ENCODE data around the gene CERS4. TPM values are rescaled to one million over a fixed set of nuclear protein-coding genes. Genes with fewer than 3 reads are reported as not detected.
A peak's percentile ranks its signal among the peaks of the same experiment; 100 is the strongest.

Gene CERS4
- total and polyA plus RNA-seq, 11 donors, result 11.1 to 37.7 (median 20.6) TPM

GRCh38 chr19:8185343-8186068 is 23.7 kb upstream of the CERS4 start:
- no peak for ATAC-seq
- intact Hi-C loops (cut with DNase I), result no loop called here
- no peak for TF ChIP-seq POLR2A (IDR thresholded peaks at IDR 0.05)
- TF ChIP-seq CTCF (IDR thresholded peaks at IDR 0.05), result no peak

GRCh38 chr19:8192221-8192820 is 16.8 kb upstream of the CERS4 start:
- H3K9me3 ChIP-seq, result no peaks in the 10 kb centered on the region
- peaks cover 0 to 33% (median 11%) of the 10 kb centered on the region in 12 donors for H3K4me1 ChIP-seq
- H3K36me3 ChIP-seq, result no peaks in the 10 kb centered on the region
- no peak overlapping the region for H3K4me3 ChIP-seq
- 69 to 77% (median 73%) methylated on average over 7 of the region's 7 CpGs for WGBS, 4 donors
- TF ChIP-seq CTCF (IDR thresholded peaks at IDR 0.05) (no peak), POLR2A (IDR thresholded peaks at IDR 0.05) (no peak)
- intact Hi-C loops (cut with DNase I), result no loop called here
- DNase-seq, result no peak
- peak overlapping the region in 1 of 12 donors; percentile 11 for H3K27ac ChIP-seq
- ATAC-seq, result no peak
- H3K27me3 ChIP-seq, result no peaks in the 10 kb centered on the region

More at GRCh38 chr19:8185343-8186068, 23.7 kb upstream of the CERS4 start:
- no peak for DNase-seq
- Histone ChIP-seq H3K4me3 (no peak overlapping the region), H3K36me3 (no peaks in the 10 kb centered on the region), H3K27ac (no peak overlapping the region), H3K4me1 (no peaks in the 10 kb centered on the region), H3K27me3 (no peaks in the 10 kb centered on the region), H3K9me3 (no peaks in the 10 kb centered on the region)
- 88 to 90% (median 89%) methylated on average over 5 of the region's 5 CpGs for WGBS, 4 donors

- Histone ChIP-seq H3K27ac (peak overlapping the region in 7 of 12 donors; percentile 40 to 91 (median 50)), H3K36me3 (no peaks in the 10 kb centered on the region), H3K9me3 (no peaks in the 10 kb centered on the region), H3K27me3 (no peaks in the 10 kb centered on the region), H3K4me3 (peak overlapping the region in 8 of 12 donors; percentile 6 to 51 (median 28)), H3K4me1 (peaks cover 0 to 33% (median 11%) of the 10 kb centered on the region in 12 donors)
- intact Hi-C loops (cut with DNase I), result no loop called here
- ATAC-seq (peak in 3 of 4 donors; percentile 14 to 36 (median 26)), DNase-seq (peak in 2 of 5 donors; percentile 23 to 65)
- WGBS, 4 donors, result 47 to 55% (median 52%) methylated on average over 11 of the region's 11 CpGs
- TF ChIP-seq CTCF (IDR thresholded peaks at IDR 0.05), result no peak
- TF ChIP-seq POLR2A (IDR thresholded peaks at IDR 0.05), result no peak
These were observed 14.5 kb upstream of the CERS4 start for GRCh38 chr19:8194528-8195267.
